GM19023 (cell line): Measurements from ENCODE around the gene FARSA.
"Not testable (repeated sequence)": the region's sequence is repeated elsewhere in the genome, so short reads cannot be mapped to it uniquely, and the experiment has no call there.

Experiments used
- ATAC-seq: cut with Tn5 transposase; IDR thresholded peaks from one replicate; pipeline ENCODE4 v1.9.1; 2021; ENCODE audit warnings: mild to moderate bottlenecking, moderate library complexity; ENCODE audit not compliant: unreplicated experiment

Gene FARSA

DNA sequence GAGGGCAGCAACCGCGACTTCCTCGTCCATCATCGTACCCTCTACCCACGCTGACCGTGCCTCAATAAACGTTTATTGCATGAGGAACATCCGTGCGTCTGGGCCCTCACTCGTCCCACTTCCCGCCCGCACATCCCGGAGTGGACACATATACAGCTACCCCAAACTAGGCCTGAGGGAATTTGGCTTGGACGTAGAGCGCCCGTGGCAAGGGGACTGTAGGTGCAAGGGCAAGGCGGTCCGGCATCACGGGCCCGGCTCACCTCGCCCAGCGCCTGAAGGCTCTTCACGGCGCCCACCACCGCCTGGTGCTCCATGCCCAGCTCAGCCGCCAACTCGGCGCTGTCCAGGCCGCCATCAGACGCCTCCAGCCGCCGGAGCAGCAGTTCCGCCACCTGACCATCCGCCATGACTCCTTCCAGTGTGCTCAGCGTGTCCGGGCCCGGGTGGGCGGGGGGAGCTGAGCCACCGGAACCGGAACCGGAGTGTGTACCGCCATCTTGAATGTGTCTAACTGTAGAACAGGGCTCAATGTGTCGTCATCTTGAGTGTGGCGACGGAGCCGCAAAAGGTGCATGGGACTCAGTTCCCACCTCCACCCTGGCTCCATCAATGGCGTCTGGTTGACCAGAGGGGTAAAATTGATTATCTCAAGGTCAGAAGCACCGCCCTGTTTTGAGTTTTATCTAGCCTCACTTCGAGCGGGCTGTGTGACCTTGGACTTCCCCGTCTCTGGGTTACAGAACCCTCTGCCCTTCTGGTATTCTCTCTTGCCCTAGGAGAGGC, at the start of gene FARSA:
FARSA (minus strand) TSS at position 425 of the 786 bp plus-strand sequence; CDS start at position 410, 15 bp downstream.
- peak; percentile 44 for ATAC-seq

DNA sequence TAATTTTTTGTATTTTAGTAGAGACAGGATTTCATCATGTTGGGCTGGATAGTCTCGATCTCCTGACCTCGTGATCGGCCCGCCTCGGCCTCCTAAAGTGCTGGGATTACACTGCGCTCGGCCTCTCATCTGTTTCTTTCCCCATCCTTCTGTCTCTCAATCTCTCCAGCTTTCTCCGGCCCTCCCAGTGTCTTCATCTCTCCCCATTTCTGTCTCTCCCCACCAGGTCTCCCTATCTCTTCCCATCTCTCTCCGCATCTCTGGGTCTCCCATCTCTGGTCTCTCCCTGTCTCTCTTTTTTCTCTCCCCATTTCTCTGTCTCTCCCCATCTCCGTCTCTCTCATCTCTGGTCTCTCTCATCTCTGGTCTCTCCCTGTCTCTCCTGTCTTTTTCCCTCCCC, 49.6 kb upstream of the FARSA start:
- ATAC-seq = no peak

DNA sequence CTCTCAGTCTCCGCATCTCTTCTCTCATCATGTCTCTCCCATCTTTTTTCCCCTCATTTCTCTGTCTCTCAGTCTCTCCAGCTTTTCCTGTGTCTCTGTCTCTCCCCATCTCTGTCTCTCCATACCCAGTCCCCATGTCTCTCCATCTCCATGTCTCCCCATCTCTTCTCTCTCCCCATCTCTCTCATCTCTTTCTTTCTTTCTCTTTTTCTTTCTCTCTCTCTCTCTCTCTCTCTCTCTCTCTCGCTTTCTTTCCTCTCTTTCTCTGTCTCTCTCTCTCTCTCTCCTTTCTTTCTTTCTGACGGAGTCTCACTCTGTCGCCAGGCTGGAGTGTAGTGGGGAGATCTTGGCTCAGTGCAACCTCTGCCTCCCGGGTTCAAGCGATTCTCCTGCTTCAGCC, 49.1 kb upstream of the FARSA start:
- no peak for ATAC-seq

DNA sequence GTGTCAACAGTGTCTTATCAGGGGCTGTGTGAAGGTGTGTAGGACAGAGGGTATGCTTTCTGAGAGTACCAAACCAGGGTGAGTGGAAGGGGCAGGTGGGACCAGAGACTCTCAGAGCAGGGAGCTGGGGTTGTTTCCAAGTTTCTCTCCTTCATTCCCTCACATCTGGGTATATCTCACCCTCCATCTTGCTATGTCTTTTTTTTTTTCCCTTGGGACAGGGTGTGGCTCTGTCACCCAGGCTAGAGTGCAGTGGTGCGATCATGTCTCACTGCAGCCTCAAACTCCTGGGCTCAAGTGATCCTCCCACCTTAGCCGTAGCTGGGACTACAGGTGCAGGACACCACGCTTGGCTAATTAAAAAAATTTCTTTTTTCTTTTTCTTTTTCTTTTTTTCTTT, 46.5 kb upstream of the FARSA start:
- ATAC-seq = no peak

DNA sequence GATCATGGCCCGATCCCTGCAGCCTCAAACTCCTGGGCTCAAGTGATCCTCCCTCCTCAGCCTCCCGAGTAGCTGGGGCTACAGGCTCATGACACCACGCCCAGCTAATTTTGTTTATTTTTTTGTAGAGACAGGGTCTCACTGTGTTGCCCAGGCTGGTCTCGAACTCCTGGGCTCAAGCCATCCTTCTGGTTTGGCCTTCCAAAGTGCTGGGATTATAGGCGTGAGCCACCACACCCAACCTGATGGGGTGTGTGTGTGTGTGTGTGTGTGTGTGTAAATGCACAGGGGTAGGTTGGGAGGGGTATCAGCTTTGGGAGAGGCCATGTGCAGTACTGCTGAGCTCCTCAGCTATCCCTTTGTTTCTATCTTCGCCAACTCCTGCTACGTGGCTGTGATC, 42.6 kb upstream of the FARSA start:
- not testable (repeated sequence) for ATAC-seq

GRCh38 chr19:12975221-12975741, 41.8 kb upstream of the FARSA start:
- ATAC-seq = no peak

GRCh38 chr19:12974301-12975220, 41.0 kb upstream of the FARSA start:
- ATAC-seq = no peak

GRCh38 chr19:12973236-12973635, 39.7 kb upstream of the FARSA start:
- no peak for ATAC-seq

GRCh38 chr19:12970070-12970820, 36.7 kb upstream of the FARSA start:
- ATAC-seq = no peak

- ATAC-seq = no peak
Measured at GRCh38 chr19:12969292-12969988, 35.9 kb upstream of the FARSA start, which contains the start of gene DAND5. Gene DAND5 (plus strand): TSS chr19:12969576. CDS start chr19:12969661, 85 bp downstream.

GRCh38 chr19:12967907-12968306, 34.4 kb upstream of the FARSA start:
- no peak for ATAC-seq

DNA sequence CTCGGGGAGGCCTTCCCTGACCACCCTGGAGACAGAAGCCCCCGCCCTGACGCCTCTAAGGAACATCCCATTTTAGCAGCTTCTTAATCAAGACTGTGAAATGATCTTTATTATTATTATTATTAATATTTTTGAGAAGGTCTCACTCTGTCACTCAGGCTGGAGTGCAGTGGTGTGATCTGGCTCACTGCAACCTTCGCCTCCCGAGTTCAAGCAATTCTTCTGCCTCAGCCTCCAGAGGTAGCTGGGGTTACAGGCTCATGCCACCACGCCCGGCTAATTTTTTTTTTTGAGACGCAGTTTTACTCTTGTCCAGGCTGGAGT, 32.3 kb upstream of the FARSA start:
- no peak for ATAC-seq

DNA sequence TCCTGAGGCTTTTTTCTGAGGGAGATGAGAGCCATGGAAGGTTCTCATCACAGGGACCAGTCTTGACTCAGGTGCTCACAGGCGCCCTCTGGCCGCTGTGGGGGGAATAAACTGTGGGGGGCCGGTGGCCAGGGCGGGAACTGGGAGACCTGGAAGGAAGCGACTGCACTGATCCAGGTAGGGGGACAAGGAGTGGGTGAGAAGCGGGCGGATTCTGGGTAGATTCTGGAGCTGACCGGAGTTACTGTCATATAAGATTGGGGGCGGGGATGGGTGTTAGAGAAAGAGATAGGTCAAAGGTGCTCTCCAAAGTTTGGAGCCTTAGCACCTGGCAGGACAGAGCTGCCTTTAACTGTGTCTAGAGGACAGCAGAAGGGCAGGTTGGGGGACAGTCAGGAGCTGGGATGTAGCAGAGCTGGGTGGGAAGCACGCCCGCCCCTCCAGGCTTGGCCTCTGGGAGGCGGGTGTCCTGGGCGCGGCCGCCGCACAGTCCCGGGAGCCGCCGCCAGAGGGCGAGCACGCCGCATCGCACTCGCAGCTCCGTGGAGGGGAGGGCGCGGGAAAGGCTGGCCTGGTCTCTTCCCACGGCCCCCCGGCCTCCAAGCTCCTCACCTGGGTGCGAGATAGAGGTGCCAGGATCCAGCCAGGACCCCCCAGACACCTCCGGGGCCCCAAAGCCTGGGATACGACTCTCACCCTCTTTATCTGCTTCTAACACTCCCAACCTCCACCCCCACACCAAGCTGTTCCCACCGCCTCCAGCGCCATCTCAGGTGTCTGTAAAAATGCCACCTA, 31.7 kb upstream of the FARSA start:
- ATAC-seq = peak; percentile 79

DNA sequence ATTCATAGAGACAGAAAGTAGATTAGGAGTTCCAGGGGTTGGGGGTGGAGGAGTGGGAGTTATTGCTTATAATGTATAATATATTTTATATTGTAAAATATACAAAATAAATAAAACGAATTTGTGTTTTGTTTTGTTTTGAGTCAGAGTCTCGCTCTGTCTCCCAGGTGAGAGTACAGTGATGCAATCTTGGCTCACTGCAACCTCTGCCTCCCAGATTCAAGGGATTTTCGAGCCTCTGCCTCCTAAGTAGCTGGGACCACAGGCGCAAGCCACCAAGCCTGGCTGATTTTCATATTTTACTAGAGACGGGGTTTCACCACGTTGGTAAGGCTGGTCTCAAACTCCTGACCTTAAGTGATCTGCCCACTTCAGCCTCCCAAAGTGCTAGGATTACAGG, 26.0 kb upstream of the FARSA start:
- ATAC-seq = no peak

DNA sequence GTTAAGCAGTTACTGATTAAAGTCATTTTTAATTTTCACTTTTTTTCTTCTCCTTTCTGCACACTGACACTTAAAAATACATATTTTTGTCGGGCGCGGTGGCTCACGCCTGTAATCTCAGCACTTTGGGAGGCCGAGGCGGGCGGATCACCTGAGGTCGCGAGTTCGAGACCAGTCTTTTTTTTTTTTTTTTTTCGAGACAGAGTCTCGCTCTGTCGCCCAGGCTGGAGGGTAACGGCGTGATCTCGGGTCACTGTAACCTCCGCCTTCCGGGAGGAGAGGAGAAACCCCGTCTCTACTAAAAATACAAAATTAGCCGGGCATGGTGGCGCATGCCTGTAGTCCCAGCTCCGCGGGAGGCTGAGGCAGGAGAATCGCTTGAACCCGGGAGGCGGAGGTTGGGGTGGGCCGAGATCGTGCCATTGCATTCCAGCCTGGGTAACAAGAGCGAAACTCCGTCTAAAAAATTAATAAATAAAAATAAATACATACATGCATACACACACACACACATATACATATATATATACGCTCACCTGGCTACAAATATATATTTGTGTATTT, 24.0 kb upstream of the FARSA start:
- ATAC-seq = not testable (repeated sequence)

GRCh38 chr19:12956446-12957388, 23.2 kb upstream of the FARSA start, which contains the start of gene GADD45GIP1:
Gene GADD45GIP1 (minus strand): TSS chr19:12957223. CDS start chr19:12957212, 11 bp downstream.
- peak; percentile 82 for ATAC-seq

DNA sequence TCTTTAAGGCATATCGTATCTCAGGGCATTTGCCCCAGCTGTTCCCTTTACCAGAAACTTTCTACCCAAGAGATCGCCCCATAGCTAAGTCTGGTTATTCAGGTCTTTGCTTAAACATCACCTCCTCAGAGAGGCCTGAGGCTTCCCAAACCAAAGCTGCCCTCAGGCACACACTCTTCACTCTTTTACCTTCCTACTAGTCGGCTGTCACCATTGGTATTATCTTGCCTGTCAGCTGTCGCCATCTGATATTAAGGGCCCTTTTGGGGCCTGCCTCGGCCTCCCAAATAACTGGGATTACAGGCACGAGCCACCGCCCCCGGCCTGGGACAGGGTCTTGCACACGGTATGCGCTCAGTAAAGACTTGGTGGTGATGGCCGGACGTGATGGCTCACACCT, 22.5 kb upstream of the FARSA start:
- no peak for ATAC-seq

GRCh38 chr19:12955575-12955974, 22.1 kb upstream of the FARSA start:
- not testable (repeated sequence) for ATAC-seq
